ENCODE measurements around the gene AGAP9.
"Not testable (repeated sequence)": the region's sequence is repeated elsewhere in the genome, so short reads cannot be mapped to it uniquely, and the experiment has no call there.

AGAP9 gene

GRCh38 chr10:47523475-47523874, at the start of gene AGAP9:
Gene AGAP9 (minus strand): TSS chr10:47523638. CDS start chr10:47523526, 112 bp downstream.
- DNase-seq = not testable (repeated sequence)

GRCh38 chr10:47571138-47571912, 47.9 kb upstream of the AGAP9 start:
- DNase-seq = not testable (repeated sequence)

- not testable (repeated sequence) for DNase-seq
These were observed 43.3 kb upstream of the AGAP9 start for GRCh38 chr10:47566757-47567156.

GRCh38 chr10:47566108-47566699, 42.8 kb upstream of the AGAP9 start:
- not testable (repeated sequence) for DNase-seq

DNA sequence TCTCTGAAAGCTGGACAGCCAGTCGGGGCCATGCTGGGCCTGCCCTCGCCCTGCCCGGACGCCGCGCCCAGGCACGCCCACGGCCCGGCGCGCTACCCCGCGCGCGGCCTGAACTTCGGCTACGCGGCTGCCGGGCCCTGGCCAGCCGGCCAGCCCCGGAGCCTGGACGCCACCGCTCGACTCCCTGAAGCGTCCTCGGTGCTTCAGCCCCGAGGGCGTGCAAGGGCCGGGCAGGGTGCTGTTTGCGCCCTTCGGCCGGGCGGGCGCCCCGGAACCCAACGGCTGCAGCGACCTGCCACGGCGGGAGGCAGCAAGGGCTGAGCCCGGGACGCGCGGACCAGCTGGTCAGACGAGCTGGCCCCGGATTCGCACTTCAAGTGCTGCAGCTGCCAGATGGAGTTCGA, 42.1 kb upstream of the AGAP9 start:
- not testable (repeated sequence) for DNase-seq

DNA sequence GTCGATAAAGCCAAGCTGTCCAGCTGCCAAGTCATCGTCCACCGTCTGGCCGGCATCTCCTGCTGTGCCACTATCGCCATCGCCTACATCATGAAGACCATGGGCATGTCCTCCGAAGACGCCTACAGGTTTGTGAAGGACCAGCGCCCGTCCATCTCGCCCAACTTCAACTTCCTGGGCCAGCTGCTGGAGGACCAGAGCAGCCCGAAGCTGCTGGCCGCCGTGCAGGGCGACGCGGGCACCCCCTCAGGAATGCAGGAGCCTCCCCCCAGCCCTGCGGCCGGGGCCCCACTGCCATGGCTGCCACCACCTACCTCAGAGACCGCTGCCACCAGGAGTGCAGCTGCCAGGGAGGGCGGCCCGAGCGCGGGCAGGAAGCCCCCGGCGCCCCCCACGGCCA, 41.5 kb upstream of the AGAP9 start:
- DNase-seq = not testable (repeated sequence)

GRCh38 chr10:47564318-47564717, 40.9 kb upstream of the AGAP9 start:
- DNase-seq = not testable (repeated sequence)

- DNase-seq = not testable (repeated sequence)
These were observed 37.0 kb upstream of the AGAP9 start for GRCh38 chr10:47560452-47560851.

DNA sequence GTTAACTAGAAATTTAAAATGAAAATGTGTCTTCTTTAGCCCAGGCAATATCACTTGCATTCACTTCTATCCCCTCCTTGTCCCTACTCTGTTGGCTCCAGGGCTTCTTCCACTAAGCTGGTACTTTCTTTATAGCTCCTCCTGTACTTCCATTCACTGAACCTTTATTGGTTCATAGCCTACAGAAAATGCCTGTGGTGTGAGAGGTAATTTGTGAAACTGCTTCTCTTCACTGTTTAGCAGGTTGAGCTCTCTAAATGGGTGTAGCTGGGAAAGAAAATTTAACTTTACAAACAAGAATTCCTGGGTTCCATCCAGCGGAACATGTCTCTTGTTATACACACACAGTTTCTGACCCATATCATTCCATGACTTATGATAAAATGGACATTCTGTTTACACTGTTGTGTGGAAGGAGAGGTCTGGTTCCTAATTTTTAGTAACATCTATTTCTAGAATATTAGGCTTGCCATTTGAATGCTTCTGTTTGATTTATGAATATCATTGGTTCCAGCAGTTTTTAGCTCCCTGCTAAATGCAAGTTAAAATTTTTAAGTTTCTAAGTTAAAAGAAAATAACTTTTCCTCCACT, 36.4 kb upstream of the AGAP9 start:
- not testable (repeated sequence) for DNase-seq

- not testable (repeated sequence) for DNase-seq
These were observed 34.7 kb upstream of the AGAP9 start for GRCh38 chr10:47558109-47558508.

GRCh38 chr10:47557616-47558015, 34.2 kb upstream of the AGAP9 start:
- not testable (repeated sequence) for DNase-seq

DNA sequence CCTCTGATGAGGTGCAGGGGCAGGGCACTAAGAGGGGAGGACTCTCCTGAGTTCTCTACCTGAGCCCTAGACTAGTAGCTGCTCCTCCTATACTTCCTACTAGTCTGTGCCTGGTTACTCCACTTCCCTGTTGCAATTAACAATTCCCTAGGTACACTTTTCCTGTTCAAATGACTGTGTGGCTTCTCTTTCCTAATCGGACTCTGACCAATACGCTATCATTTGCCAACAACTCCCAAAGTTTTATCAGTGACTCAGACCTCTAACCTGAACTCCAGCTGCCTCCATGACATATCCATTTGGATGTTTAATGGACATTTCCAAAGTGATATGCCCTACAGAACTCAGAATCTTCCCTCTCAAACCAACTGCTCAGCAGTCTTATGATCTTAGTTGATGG, 31.9 kb upstream of the AGAP9 start:
- DNase-seq = not testable (repeated sequence)

GRCh38 chr10:47554552-47554951, 31.1 kb upstream of the AGAP9 start:
- not testable (repeated sequence) for DNase-seq

- not testable (repeated sequence) for DNase-seq
These were observed 30.4 kb upstream of the AGAP9 start for GRCh38 chr10:47553860-47554247.

GRCh38 chr10:47553214-47553859, 29.9 kb upstream of the AGAP9 start:
- DNase-seq = peak; percentile 75 to 79

- peak in 1 of 2 donors; percentile 25 for DNase-seq
These were observed 29.3 kb upstream of the AGAP9 start for GRCh38 chr10:47552719-47553118.

DNA sequence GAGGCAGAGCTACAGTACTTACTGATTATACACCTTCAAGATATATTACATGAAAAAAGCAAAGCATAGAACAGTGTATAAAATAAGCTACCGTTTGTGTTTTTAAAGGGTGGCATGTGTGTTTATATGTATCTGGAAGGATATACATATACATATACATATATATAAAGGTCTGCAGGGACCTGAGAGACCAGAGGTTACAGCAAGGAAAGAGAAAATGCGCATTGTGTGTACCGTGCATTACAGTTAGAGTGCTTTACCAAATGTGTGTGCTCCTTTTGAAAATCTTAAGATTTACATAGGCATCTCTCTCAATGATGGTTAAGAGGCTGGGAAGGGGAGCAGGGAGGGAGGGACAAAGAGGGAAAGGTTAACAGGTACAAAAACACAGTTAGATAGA, 23.8 kb upstream of the AGAP9 start:
- not testable (repeated sequence) for DNase-seq

GRCh38 chr10:47536430-47536829, 13.0 kb upstream of the AGAP9 start:
- DNase-seq = not testable (repeated sequence)

DNA sequence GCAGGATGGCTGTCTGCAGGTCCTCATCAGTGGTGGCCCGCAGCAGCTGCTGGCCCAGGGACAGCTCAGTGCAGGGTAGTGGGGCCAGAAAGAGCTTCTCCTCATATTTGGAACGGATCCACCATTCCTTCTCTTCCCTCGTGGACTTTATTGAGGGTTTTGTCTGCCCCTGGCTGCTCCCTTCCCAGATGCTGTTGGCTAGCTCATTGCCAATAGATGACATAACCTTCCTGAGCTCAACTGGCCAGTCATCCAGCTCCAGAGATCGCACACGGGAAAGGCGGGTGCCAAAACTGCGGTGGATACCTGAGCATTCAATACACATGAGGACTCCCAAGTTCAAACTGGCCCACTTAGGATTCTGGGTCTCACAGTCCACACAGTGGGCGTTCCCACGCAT, 21.1 kb downstream of the AGAP9 start:
- not testable (repeated sequence) for DNase-seq

DNA sequence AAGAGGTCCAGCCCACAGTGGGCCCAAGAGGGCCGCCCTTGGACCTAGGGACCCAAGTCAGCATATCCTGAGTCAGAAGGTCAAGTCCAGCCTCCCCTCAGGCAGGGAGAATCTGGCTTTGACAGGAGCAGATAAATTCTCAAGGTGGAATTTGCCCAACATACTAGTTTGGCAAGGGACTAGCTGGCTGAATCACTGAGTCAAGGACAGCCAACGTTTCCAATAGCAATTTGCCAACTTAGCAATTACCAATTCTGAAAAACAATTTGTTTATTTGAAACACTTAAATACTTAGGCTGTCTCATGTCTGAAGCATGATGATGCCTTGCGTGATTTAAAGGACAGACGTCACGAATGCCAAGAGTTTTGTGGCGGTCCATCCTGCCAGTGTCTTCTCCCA, 29.2 kb downstream of the AGAP9 start:
- not testable (repeated sequence) for DNase-seq

- DNase-seq = not testable (repeated sequence)
These were observed 31.8 kb downstream of the AGAP9 start, which contains the start of gene FAM25G for GRCh38 chr10:47491600-47491999. Gene FAM25G (minus strand): TSS chr10:47491700. CDS start chr10:47491674, 26 bp downstream.

DNA sequence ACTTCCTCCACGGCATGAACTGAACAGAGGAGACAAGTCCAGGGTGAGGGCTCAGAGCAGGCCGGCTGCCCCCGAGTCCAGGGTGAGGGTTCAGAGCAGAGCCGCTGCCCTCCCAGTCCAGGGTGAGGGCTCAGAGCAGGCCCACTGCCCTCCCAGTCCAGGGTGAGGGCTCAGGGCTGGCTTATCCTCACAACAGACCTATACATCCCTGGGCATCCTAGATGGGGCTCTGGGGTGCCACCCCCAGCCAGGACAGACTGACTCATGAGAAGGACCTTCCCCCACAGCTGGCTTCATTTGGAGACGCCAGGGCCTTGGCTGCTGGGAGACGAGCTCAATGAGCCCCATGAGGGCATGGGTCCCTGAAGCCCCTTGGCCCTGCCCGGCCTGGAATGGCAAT, 33.8 kb downstream of the AGAP9 start:
- not testable (repeated sequence) for DNase-seq

- DNase-seq = not testable (repeated sequence)
These were observed 37.5 kb downstream of the AGAP9 start for GRCh38 chr10:47485943-47486342.
